ENCODE measurements around the gene GNG2. TPM values are rescaled to one million over a fixed set of nuclear protein-coding genes. Genes with fewer than 3 reads are reported as not detected.

Gene GNG2
- total RNA-seq, 1 experiment from 2014 or later: 8.6 TPM

- no peak for DNase-seq
- H3K36me3 Mint-ChIP-seq (ENCODE audit: insufficient read depth, unreplicated experiment): no peaks in the 10 kb centered on the region
- intact Hi-C loops (cut with micrococcal nuclease; ENCODE audit: unreplicated experiment): no loop called here
- H3K4me1 Mint-ChIP-seq (ENCODE audit: low read depth, unreplicated experiment): no peaks in the 10 kb centered on the region
- CTCF ChIA-PET: no interaction called here
- no peaks in the 10 kb centered on the region for H3K27me3 ChIP-seq (replicated peaks; ENCODE audit: control insufficient read depth, insufficient read depth, low read length)
- H3K4me3 ChIP-seq (ENCODE audit: low read depth, low read length): no peak overlapping the region
- no peak for TF ChIP-seq CTCF (IDR thresholded peaks at IDR 0.05; ENCODE audit: insufficient read depth in 1 of 2, low read depth in 1 of 2, low read length in 1 of 2, severe bottlenecking in 1 of 2, unreplicated experiment in 1 of 2)
- no peaks in the 10 kb centered on the region; the same call in 1 of the 2 replicates for H3K9me3 ChIP-seq
- no peaks in the 10 kb centered on the region for H3K9me3 Mint-ChIP-seq (ENCODE audit: unreplicated experiment)
- H3K36me3 ChIP-seq (ENCODE audit: control insufficient read depth, insufficient read depth, low read length): no peaks in the 10 kb centered on the region
- peak overlapping the region; percentile 16 for H3K27ac Mint-ChIP-seq (ENCODE audit: unreplicated experiment)
- H3K4me3 Mint-ChIP-seq (ENCODE audit: unreplicated experiment): no peak overlapping the region
- no peaks in the 10 kb centered on the region for H3K27me3 Mint-ChIP-seq (ENCODE audit: insufficient read depth, unreplicated experiment)
- no TSS peak for BruUV-seq (replicated peaks)
- H3K4me1 ChIP-seq: no peaks in the 10 kb centered on the region
- POLR2A ChIA-PET: no interaction called here
Measured at GRCh38 chr14:51846631-51847488, 13.6 kb upstream of the GNG2 start.

DNA sequence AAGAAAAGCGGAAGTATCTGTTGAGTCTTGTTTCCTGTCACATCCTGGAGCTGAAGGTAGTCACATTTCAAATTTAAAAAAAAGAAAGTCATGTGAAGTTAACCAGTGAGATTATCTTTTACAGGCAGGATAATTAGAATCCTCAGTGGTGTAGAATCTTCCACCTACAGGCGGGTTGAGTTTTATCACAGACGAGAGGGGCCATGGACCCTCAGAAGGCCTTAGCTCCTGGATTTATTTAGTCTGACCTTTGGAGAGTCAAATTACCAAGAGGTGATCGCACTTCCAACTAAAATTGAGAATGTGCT is 13.0 kb upstream of the GNG2 start:
- H3K4me3 ChIP-seq (ENCODE audit: low read depth, low read length): no peak overlapping the region
- H3K9me3 ChIP-seq: no peaks in the 10 kb centered on the region; the same call in 1 of the 2 replicates
- H3K4me1 ChIP-seq: no peaks in the 10 kb centered on the region
- H3K36me3 Mint-ChIP-seq (ENCODE audit: insufficient read depth, unreplicated experiment): no peaks in the 10 kb centered on the region
- no TSS peak for BruUV-seq (replicated peaks)
- ChIA-PET CTCF (no interaction called here), POLR2A (no interaction called here)
- no peak for DNase-seq
- no peaks in the 10 kb centered on the region for H3K36me3 ChIP-seq (ENCODE audit: control insufficient read depth, insufficient read depth, low read length)
- H3K27ac Mint-ChIP-seq (ENCODE audit: unreplicated experiment): no peak overlapping the region
- H3K27me3 ChIP-seq (replicated peaks; ENCODE audit: control insufficient read depth, insufficient read depth, low read length): no peaks in the 10 kb centered on the region
- no peak for TF ChIP-seq CTCF (IDR thresholded peaks at IDR 0.05; ENCODE audit: insufficient read depth in 1 of 2, low read depth in 1 of 2, low read length in 1 of 2, severe bottlenecking in 1 of 2, unreplicated experiment in 1 of 2)
- no peaks in the 10 kb centered on the region for H3K27me3 Mint-ChIP-seq (ENCODE audit: insufficient read depth, unreplicated experiment)
- no peaks in the 10 kb centered on the region for H3K9me3 Mint-ChIP-seq (ENCODE audit: unreplicated experiment)
- intact Hi-C loops (cut with micrococcal nuclease; ENCODE audit: unreplicated experiment): no loop called here
- no peaks in the 10 kb centered on the region for H3K4me1 Mint-ChIP-seq (ENCODE audit: low read depth, unreplicated experiment)
- H3K4me3 Mint-ChIP-seq (ENCODE audit: unreplicated experiment): no peak overlapping the region

GRCh38 chr14:51848120-51848519 is 12.3 kb upstream of the GNG2 start:
- Mint-ChIP-seq H3K4me3 (ENCODE audit: unreplicated experiment) (no peak overlapping the region), H3K27ac (ENCODE audit: unreplicated experiment) (no peak overlapping the region)
- TF ChIP-seq CTCF (IDR thresholded peaks at IDR 0.05; ENCODE audit: insufficient read depth in 1 of 2, low read depth in 1 of 2, low read length in 1 of 2, severe bottlenecking in 1 of 2, unreplicated experiment in 1 of 2): no peak

More at GRCh38 chr14:51848120-51848519, 12.3 kb upstream of the GNG2 start:
- intact Hi-C loops (cut with micrococcal nuclease; ENCODE audit: unreplicated experiment): no loop called here
- no peaks in the 10 kb centered on the region for H3K9me3 Mint-ChIP-seq (ENCODE audit: unreplicated experiment)
- H3K36me3 Mint-ChIP-seq (ENCODE audit: insufficient read depth, unreplicated experiment): no peaks in the 10 kb centered on the region
- Histone ChIP-seq H3K4me3 (ENCODE audit: low read depth, low read length) (no peak overlapping the region), H3K36me3 (ENCODE audit: control insufficient read depth, insufficient read depth, low read length) (no peaks in the 10 kb centered on the region), H3K27me3 (replicated peaks; ENCODE audit: control insufficient read depth, insufficient read depth, low read length) (no peaks in the 10 kb centered on the region), H3K9me3 (no peaks in the 10 kb centered on the region; the same call in 1 of the 2 replicates), H3K4me1 (no peaks in the 10 kb centered on the region)
- DNase-seq: no peak
- no TSS peak for BruUV-seq (replicated peaks)
- CTCF ChIA-PET: no interaction called here
- no peaks in the 10 kb centered on the region for H3K4me1 Mint-ChIP-seq (ENCODE audit: low read depth, unreplicated experiment)
- no peaks in the 10 kb centered on the region for H3K27me3 Mint-ChIP-seq (ENCODE audit: insufficient read depth, unreplicated experiment)
- POLR2A ChIA-PET: no interaction called here

Data from Caco-2 (cell line).